Aorta (tissue), 5 donors: Measurements from ENCODE around the gene HDAC10. TPM values are rescaled to one million over a fixed set of nuclear protein-coding genes. Genes with fewer than 3 reads are reported as not detected.
A peak's percentile ranks its signal among the peaks of the same experiment; 100 is the strongest.

Source experiments
- ATAC-seq: fragments of 200-7000 bp; cut with Tn5 transposase; one replicate; pipeline ENCODE4 v1.9.1; 2022; ENCODE audit warnings: moderate library complexity; ENCODE audit not compliant: low FRiP score
- DNase-seq, 2 donors: peaks; one replicate each; pipeline ENCODE4 v3.0.0-alpha.2; 2020
- H3K27ac ChIP-seq, 2 donors: one replicate each; pipeline ENCODE4 v1.5.1; 2013; ENCODE audit warnings: low read length in 2 of 2, mild to moderate bottlenecking in 2 of 2, moderate library complexity in 2 of 2, control low read depth in 1 of 2, inconsistent platforms in 1 of 2, low read depth in 1 of 2
- H3K27me3 ChIP-seq, 2 donors: one replicate each; pipeline ENCODE4 v1.6.1; 2013; ENCODE audit warnings: control low read depth in 1 of 2, low read length in 1 of 2, mild to moderate bottlenecking in 1 of 2, moderate library complexity in 1 of 2; ENCODE audit not compliant: insufficient read depth in 2 of 2, control insufficient read depth in 1 of 2
- H3K36me3 ChIP-seq, 2 donors: one replicate each; pipeline ENCODE4 v1.6.1; 2013; ENCODE audit warnings: control low read depth in 1 of 2, low read length in 1 of 2, mild to moderate bottlenecking in 1 of 2; ENCODE audit not compliant: insufficient read depth in 2 of 2, control insufficient read depth in 1 of 2
- H3K4me1 ChIP-seq, 2 donors: one replicate each; pipeline ENCODE4 v1.6.1; 2013; ENCODE audit warnings: low read length in 2 of 2, control low read depth in 1 of 2, mild to moderate bottlenecking in 1 of 2, moderate library complexity in 1 of 2; ENCODE audit not compliant: insufficient read depth in 2 of 2, control insufficient read depth in 1 of 2
- H3K4me3 ChIP-seq, 2 donors: one replicate each; pipeline ENCODE4 v1.5.1; 2013; ENCODE audit warnings: low read length in 2 of 2, control low read depth in 1 of 2, mild to moderate bottlenecking in 1 of 2
- H3K9me3 ChIP-seq: one replicate; pipeline ENCODE4 v1.6.1; 2013; ENCODE audit warnings: mild to moderate bottlenecking, low read length; ENCODE audit not compliant: control insufficient read depth
- WGBS, 2 donors: extraction: QIAGEN DNeasy Blood & Tissue Kit; methylation state at CpG; one replicate each; pipeline ENCODE4 v1.1.7; 2013; 5-methylcytosine and 5-hydroxymethylcytosine counted together
- intact Hi-C, 2 donors: fragments of 100-400 bp; cut with DNase I; formaldehyde crosslinking; loops; one replicate each; pipeline versions ENCODE4 v1.14.2 to v1.15.0; 2022
- polyA plus RNA-seq, 2 donors: library from polyadenylated mRNA; stranded (reverse); fragments of 200-250 nt; gene quantifications; one replicate each; pipeline ENCODE4 v1.2.3, GENCODE V29; 2013
- total RNA-seq, 2 donors: library from RNA; stranded (reverse); fragmentation: NEBNext Ultra II Directional; extraction: Animal tissue kit (Norgen Biotek cat#: 25700); gene quantifications; one replicate each; pipeline ENCODE4 v1.2.1, GENCODE V29; 2021
- donor health status: healthy with polysubstance abuse.
- donor health status: Bipolar disorder and iron deficiency.
- donor health status: DM: no; HTN: no; CAD: no.
- donor health status: DM: no; HTN: no; CAD: no.
- donor health status: DM: yes; HTN: yes; CAD: no.

The HDAC10 gene
- total and polyA plus RNA-seq, 4 donors: 5.5 to 57.3 (median 33.8) TPM

DNA sequence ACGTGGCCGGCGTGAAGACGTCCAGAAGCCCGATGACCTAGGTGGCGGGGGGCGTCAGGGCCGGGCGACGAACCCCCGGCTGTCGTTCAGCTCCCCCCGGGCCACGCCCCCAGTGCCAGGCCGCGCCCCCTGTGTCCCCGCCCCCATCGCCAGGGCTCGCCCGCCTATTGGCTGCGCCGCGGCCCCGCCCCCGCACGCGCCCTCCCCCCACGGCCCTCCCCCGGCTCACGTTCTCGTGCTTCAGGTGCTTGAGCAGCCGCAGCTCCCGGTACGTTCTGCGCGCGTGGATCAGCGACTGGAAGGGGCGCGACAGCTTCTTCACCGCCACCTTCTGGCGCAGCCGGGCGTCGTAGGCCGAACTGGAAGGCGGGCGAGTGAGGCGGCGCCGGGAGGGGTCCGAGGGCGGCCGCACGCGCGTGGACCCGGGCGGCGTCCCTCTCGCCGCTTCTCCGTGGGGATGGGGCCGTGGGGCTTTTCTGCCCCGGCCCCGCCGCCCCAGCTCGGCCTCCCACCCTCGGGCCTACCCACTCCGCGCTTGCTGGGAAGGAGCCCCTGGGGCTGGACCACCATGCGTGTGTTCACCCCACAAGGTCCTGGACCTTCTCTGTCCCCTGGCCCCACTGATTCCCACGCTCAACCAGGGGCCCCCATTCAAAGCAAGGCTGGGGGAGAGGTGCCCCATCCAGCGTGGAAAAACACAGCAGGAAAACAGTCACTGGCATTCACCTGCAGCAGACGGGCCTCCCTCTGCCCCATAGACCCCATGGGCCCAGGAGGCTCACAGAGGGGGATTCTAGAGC is 16.7 kb upstream of the HDAC10 start:
- no peak overlapping the region for H3K4me3 ChIP-seq
- no peak overlapping the region for H3K27ac ChIP-seq
- WGBS, 2 donors: 7 to 8% methylated on average over 57 to 75 of the region's 75 CpGs
- peak; percentile 54 for ATAC-seq
- intact Hi-C loops: no loop called here
- H3K9me3 ChIP-seq: no peaks in the 10 kb centered on the region
- no peaks in the 10 kb centered on the region for H3K36me3 ChIP-seq
- no peaks in the 10 kb centered on the region for H3K4me1 ChIP-seq
- H3K27me3 ChIP-seq: no peaks in the 10 kb centered on the region
- DNase-seq: peak in 1 of 2 donors; percentile 90

GRCh38 chr22:50266994-50267393 is 15.9 kb upstream of the HDAC10 start:
- Histone ChIP-seq H3K4me3 (no peak overlapping the region), H3K36me3 (no peaks in the 10 kb centered on the region), H3K27ac (no peak overlapping the region), H3K27me3 (no peaks in the 10 kb centered on the region), H3K9me3 (no peaks in the 10 kb centered on the region), H3K4me1 (no peaks in the 10 kb centered on the region)
- 47 to 51% methylated on average over 37 of the region's 37 CpGs for WGBS, 2 donors
- ATAC-seq (no peak), DNase-seq (no peak)
- intact Hi-C loops: no loop called here

- H3K36me3 ChIP-seq: no peaks in the 10 kb centered on the region
- H3K27me3 ChIP-seq: no peaks in the 10 kb centered on the region
- DNase-seq (no peak), ATAC-seq (no peak)
- intact Hi-C loops: no loop called here
- WGBS, 2 donors: 88 to 91% methylated on average over 15 of the region's 15 CpGs
- H3K9me3 ChIP-seq: no peaks in the 10 kb centered on the region
- H3K4me1 ChIP-seq: no peaks in the 10 kb centered on the region
- H3K27ac ChIP-seq: no peak overlapping the region
- no peak overlapping the region for H3K4me3 ChIP-seq
Measured at GRCh38 chr22:50264946-50265669, 14.0 kb upstream of the HDAC10 start.

GRCh38 chr22:50264104-50264745 is 13.2 kb upstream of the HDAC10 start:
- ATAC-seq (no peak), DNase-seq (no peak)
- no peaks in the 10 kb centered on the region for H3K27me3 ChIP-seq
- H3K4me1 ChIP-seq: no peaks in the 10 kb centered on the region
- no peaks in the 10 kb centered on the region for H3K9me3 ChIP-seq
- WGBS, 2 donors: 89 to 90% methylated on average over 15 of the region's 15 CpGs
- H3K27ac ChIP-seq: no peak overlapping the region
- H3K36me3 ChIP-seq: no peaks in the 10 kb centered on the region
- H3K4me3 ChIP-seq: no peak overlapping the region
- intact Hi-C loops: no loop called here

DNA sequence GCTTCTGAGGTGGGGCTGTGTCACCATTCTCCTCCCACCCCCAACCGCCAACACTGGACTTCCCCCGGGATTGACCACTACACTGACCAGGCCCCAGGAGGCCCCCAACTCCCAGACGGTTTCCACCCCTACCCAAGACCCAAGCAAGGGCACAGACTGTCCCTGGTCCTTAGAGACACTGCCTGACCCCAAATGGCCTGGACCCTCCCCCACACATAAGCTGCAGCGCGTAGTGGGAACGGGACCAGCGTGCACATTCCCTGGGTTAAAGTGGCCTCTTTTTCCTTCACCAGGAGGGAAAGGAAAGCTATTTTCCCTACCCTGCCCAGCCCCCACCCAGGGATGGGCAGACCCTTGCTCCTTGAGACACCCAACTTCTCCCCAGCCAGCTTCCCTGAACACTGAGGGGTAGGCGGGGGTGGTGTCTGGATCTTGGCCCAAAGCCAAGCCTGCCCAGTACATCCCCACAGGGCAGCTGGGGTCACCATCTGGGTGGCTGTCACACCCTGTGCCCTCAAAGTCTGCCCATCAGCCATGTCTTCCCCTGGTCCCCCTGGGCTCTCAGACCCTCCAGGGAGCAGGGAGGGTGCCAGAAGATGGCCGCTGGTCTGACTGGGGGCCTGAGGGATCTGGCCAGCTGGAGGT is 12.0 kb upstream of the HDAC10 start:
- WGBS, 2 donors: 67% methylated on average over 9 of the region's 9 CpGs
- ATAC-seq (no peak), DNase-seq (no peak)
- Histone ChIP-seq H3K27me3 (no peaks in the 10 kb centered on the region), H3K9me3 (no peaks in the 10 kb centered on the region), H3K36me3 (no peaks in the 10 kb centered on the region), H3K4me3 (no peak overlapping the region), H3K4me1 (no peaks in the 10 kb centered on the region), H3K27ac (no peak overlapping the region)
- intact Hi-C loops: no loop called here

- ATAC-seq (no peak), DNase-seq (no peak)
- Histone ChIP-seq H3K36me3 (no peaks in the 10 kb centered on the region), H3K27ac (no peak overlapping the region), H3K4me3 (no peak overlapping the region), H3K9me3 (no peaks in the 10 kb centered on the region), H3K27me3 (no peaks in the 10 kb centered on the region), H3K4me1 (no peaks in the 10 kb centered on the region)
- intact Hi-C loops: no loop called here
- WGBS, 2 donors: 84 to 86% methylated on average over 7 of the region's 7 CpGs
Measured at GRCh38 chr22:50262460-50262911, 11.4 kb upstream of the HDAC10 start.

DNA sequence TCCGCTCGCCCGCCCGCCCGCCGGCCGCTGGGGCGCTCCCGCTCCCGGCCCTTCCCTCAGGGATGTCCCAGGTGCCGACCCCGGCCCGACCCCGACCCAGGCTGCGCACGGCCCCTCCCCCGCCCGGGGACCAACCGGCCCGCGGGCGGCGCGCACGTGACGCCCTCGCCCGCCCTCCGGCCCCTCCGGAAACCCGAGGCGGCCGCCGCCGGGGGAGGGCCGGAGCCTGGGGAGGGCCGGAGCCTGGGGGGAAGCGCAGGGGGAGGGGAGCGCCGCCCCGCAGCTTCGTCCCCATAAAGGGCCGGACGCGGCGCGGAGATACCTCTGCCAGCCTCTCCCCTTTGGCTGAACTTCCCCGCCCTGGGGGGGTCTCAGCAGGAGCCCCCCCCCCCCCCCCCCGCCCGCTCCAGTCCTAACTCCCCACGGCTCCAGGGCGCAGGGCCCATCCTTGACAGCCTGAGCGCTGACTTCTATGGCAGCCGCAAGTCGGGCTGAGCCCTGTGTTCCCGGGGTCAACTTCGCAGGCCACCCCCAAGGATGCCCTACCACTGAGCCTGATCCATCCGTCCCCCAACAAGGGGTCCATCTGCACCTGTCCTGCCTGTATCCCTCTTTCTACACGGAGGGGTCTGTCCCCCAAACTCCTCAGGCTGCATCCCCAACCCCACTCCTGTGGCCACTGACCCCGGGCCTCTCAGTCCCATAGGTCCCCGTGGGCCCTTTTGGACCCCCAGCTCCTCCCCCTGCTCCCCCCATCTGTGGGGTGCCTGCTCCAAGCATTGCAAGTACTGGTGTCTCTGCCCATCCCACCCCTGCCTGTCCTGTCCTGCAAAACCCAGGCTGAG is 10.8 kb upstream of the HDAC10 start, which contains the start of gene MAPK12:
Gene MAPK12, minus strand, starts transcription at position 69 of the 845 bp plus-strand sequence. CDS start 174 bp downstream, outside the sequence.
- Histone ChIP-seq H3K4me1 (no peaks in the 10 kb centered on the region), H3K27ac (no peak within 1 kb of the TSS), H3K27me3 (no peaks in the 10 kb centered on the region), H3K36me3 (no peaks in the 10 kb centered on the region), H3K9me3 (no peaks in the 10 kb centered on the region), H3K4me3 (peak within 1 kb of the TSS; percentile 23 to 46)
- WGBS, 2 donors: 5 to 11% methylated on average over 31 to 60 of the region's 61 CpGs
- DNase-seq (no peak), ATAC-seq (no peak)
- intact Hi-C loops: no loop called here
